Fibroblast of lung (primary cell): ENCODE results near the gene CCDC93.

ENCODE experiments used
- CTCF ChIP-seq, 2 donors: IDR thresholded peaks in 1 of 2; conservative IDR thresholded peaks in 1 of 2; 1 replicate in 1 of 2; 2 replicates in 1 of 2; pipeline ENCODE4 v1.5.1; 2011 to 2012; ENCODE audit warnings: low read length in 2 of 2, control low read depth in 1 of 2, inconsistent platforms in 1 of 2, low read depth in 1 of 2, mild to moderate bottlenecking in 1 of 2
- EZH2 ChIP-seq: IDR thresholded peaks from 2 replicates; pipeline ENCODE4 v1.5.1; 2012; ENCODE audit warnings: low read length, control low read depth, mild to moderate bottlenecking; ENCODE audit errors: missing control alignments

- TF ChIP-seq CTCF (conservative IDR thresholded peaks at IDR 0.05 in 1 of 2, IDR thresholded peaks at IDR 0.05 in 1 of 2; ENCODE audit: low read depth in 1 of 2, low read length in 2 of 2) (no peak), EZH2 (no peak)
Measured at GRCh38 chr2:117885308-117885707, 128.6 kb downstream of the CCDC93 start.
